Ammon's horn (tissue), 1 donor: ENCODE measurements around the gene EDRF1.
A peak's percentile ranks its signal among the peaks of the same experiment; 100 is the strongest.
"Not testable (repeated sequence)": the region's sequence is repeated elsewhere in the genome, so short reads cannot be mapped to it uniquely, and the experiment has no call there.

Experiments
- DNase-seq: peaks from one replicate; pipeline ENCODE4 v3.0.0-alpha.2; 2016; ENCODE audit warnings: low spot score

Gene EDRF1

GRCh38 chr10:125707541-125708468, 11.7 kb upstream of the EDRF1 start:
- no peak for DNase-seq

- DNase-seq = no peak
Measured at GRCh38 chr10:125708971-125709503, 10.5 kb upstream of the EDRF1 start.

- DNase-seq = no peak
Measured at GRCh38 chr10:125709553-125710474, 9.7 kb upstream of the EDRF1 start.

GRCh38 chr10:125711110-125711750, 8.3 kb upstream of the EDRF1 start:
- DNase-seq = no peak

- not testable (repeated sequence) for DNase-seq
Measured at GRCh38 chr10:125714728-125715127, 4.8 kb upstream of the EDRF1 start.

GRCh38 chr10:125720002-125720382, 483 bp downstream of the EDRF1 start:
- DNase-seq = peak; percentile 5

GRCh38 chr10:125721035-125721434, 1.5 kb downstream of the EDRF1 start:
- peak; percentile 40 for DNase-seq

GRCh38 chr10:125722811-125723210, 3.3 kb downstream of the EDRF1 start:
- no peak for DNase-seq

GRCh38 chr10:125726914-125727313, 7.4 kb downstream of the EDRF1 start:
- DNase-seq = no peak

- no peak for DNase-seq
Measured at GRCh38 chr10:125727436-125727835, 7.9 kb downstream of the EDRF1 start.

- no peak for DNase-seq
Measured at GRCh38 chr10:125734148-125734547, 14.6 kb downstream of the EDRF1 start.

- DNase-seq = no peak
Measured at GRCh38 chr10:125734823-125735222, 15.3 kb downstream of the EDRF1 start.

GRCh38 chr10:125738206-125738605, 18.7 kb downstream of the EDRF1 start:
- DNase-seq = no peak

GRCh38 chr10:125739994-125740679, 20.6 kb downstream of the EDRF1 start:
- DNase-seq = no peak

- DNase-seq = no peak
Measured at GRCh38 chr10:125742465-125742864, 23.0 kb downstream of the EDRF1 start.

GRCh38 chr10:125744909-125745308, 25.4 kb downstream of the EDRF1 start:
- no peak for DNase-seq

GRCh38 chr10:125747417-125747816, 27.9 kb downstream of the EDRF1 start:
- DNase-seq = no peak

GRCh38 chr10:125756196-125756595, 36.7 kb downstream of the EDRF1 start:
- no peak for DNase-seq

- DNase-seq = no peak
Measured at GRCh38 chr10:125756853-125757487, 37.5 kb downstream of the EDRF1 start.

GRCh38 chr10:125757742-125758141, 38.2 kb downstream of the EDRF1 start:
- DNase-seq = no peak

GRCh38 chr10:125761961-125762360, 42.5 kb downstream of the EDRF1 start:
- DNase-seq = no peak
